CD14-positive monocyte (primary cell): ENCODE measurements around the gene DIAPH2. TPM values are rescaled to one million over a fixed set of nuclear protein-coding genes. Genes with fewer than 3 reads are reported as not detected.

ENCODE experiments used
- DNase-seq, 3 donors: peaks; one replicate each; pipeline ENCODE4 v3.0.0-alpha.2; 2011 to 2022
- H2AFZ ChIP-seq: 2 replicates; pipeline ENCODE4 v1.6.0; 2012; ENCODE audit warnings: mild to moderate bottlenecking, low read depth, low read length, inconsistent platforms; ENCODE audit not compliant: insufficient read depth, poor library complexity, severe bottlenecking
- H3K27ac ChIP-seq, 2 donors: 1 replicate in 1 of 2; 2 replicates in 1 of 2; pipeline ENCODE4 v1.5.1; 2012 to 2013; ENCODE audit warnings: low read length in 2 of 2, control low read depth in 1 of 2, inconsistent platforms in 1 of 2, low read depth in 1 of 2, mild to moderate bottlenecking in 1 of 2
- H3K27me3 ChIP-seq, 2 donors: one replicate each; pipeline versions ENCODE4 v1.6.0 to v1.6.1; 2011 to 2013; ENCODE audit warnings: low read length in 2 of 2; ENCODE audit not compliant: control insufficient read depth in 2 of 2, insufficient read depth in 2 of 2
- H3K36me3 ChIP-seq, 2 donors: replicated peaks in 1 of 2; 1 replicate in 1 of 2; 2 replicates in 1 of 2; pipeline versions ENCODE4 v1.5.1 to v1.6.1; 2012 to 2013; ENCODE audit warnings: low read length in 2 of 2, control low read depth in 1 of 2, inconsistent platforms in 1 of 2, mild to moderate bottlenecking in 1 of 2; ENCODE audit not compliant: insufficient read depth in 2 of 2, control insufficient read depth in 1 of 2
- H3K4me1 ChIP-seq, 2 donors: 1 replicate in 1 of 2; 2 replicates in 1 of 2; pipeline versions ENCODE4 v1.5.1 to v1.6.1; 2012 to 2013; ENCODE audit warnings: low read length in 2 of 2, control low read depth in 1 of 2, inconsistent platforms in 1 of 2, mild to moderate bottlenecking in 1 of 2, moderate library complexity in 1 of 2; ENCODE audit not compliant: insufficient read depth in 2 of 2, control insufficient read depth in 1 of 2
- H3K4me2 ChIP-seq: replicated peaks from 2 replicates; pipeline ENCODE3; 2012; ENCODE audit warnings: low read length, moderate library complexity, mild to moderate bottlenecking; ENCODE audit not compliant: poor library complexity, severe bottlenecking; ENCODE audit errors: extremely low read depth
- H3K4me3 ChIP-seq, 3 experiments: fragments of 200-600 bp in 1 of 3; sonication (generic) in 1 of 3; replicated peaks in 1 of 3; 1 replicate in 2 of 3; 2 replicates in 1 of 3; pipeline ENCODE4 v1.5.1; 2011 to 2013; ENCODE audit warnings: low read length in 3 of 3, mild to moderate bottlenecking in 3 of 3, control low read depth in 2 of 3, low read depth in 2 of 3, inconsistent platforms in 1 of 3, moderate library complexity in 1 of 3
- H3K79me2 ChIP-seq: 2 replicates; pipeline ENCODE4 v1.6.0; 2012; ENCODE audit warnings: mild to moderate bottlenecking, control low read depth, inconsistent platforms, low read length, moderate library complexity; ENCODE audit not compliant: insufficient read depth
- H3K9ac ChIP-seq: 2 replicates; pipeline ENCODE4 v1.6.0; 2017; ENCODE audit warnings: low read length, mild to moderate bottlenecking; ENCODE audit not compliant: insufficient read depth, poor library complexity, severe bottlenecking
- H3K9me3 ChIP-seq, 2 donors: replicated peaks in 1 of 2; 1 replicate in 1 of 2; 2 replicates in 1 of 2; pipeline versions ENCODE4 v1.5.1 to v1.6.1; 2012 to 2013; ENCODE audit warnings: low read length in 2 of 2, control low read depth in 1 of 2; ENCODE audit not compliant: control insufficient read depth in 1 of 2, insufficient read depth in 1 of 2
- H4K20me1 ChIP-seq: 2 replicates; pipeline ENCODE4 v1.6.0; 2012; ENCODE audit warnings: mild to moderate bottlenecking, low read length, control low read depth, moderate library complexity; ENCODE audit not compliant: insufficient read depth
- H3K27ac Mint-ChIP-seq, 7 donors: one replicate each; pipeline ENCODE4 v1.8.0; 2020; ENCODE audit warnings: mild to moderate bottlenecking in 7 of 7, mixed read lengths in 7 of 7, moderate library complexity in 6 of 7, inconsistent platforms in 2 of 7
- H3K27me3 Mint-ChIP-seq, 3 donors: one replicate each; pipeline ENCODE4 v1.8.0; 2021 to 2022; ENCODE audit warnings: low read depth in 3 of 3, mild to moderate bottlenecking in 3 of 3, mixed read lengths in 3 of 3, moderate library complexity in 3 of 3, inconsistent platforms in 1 of 3
- H3K36me3 Mint-ChIP-seq, 2 donors: one replicate each; pipeline ENCODE4 v1.8.0; 2020; ENCODE audit warnings: mixed read lengths in 2 of 2, inconsistent platforms in 1 of 2, mild to moderate bottlenecking in 1 of 2
- H3K4me1 Mint-ChIP-seq: one replicate; pipeline ENCODE4 v1.8.0; 2020; ENCODE audit warnings: mild to moderate bottlenecking, mixed read lengths
- H3K4me3 Mint-ChIP-seq, 2 donors: one replicate each; pipeline ENCODE4 v1.8.0; 2020; ENCODE audit warnings: mild to moderate bottlenecking in 2 of 2, mixed read lengths in 2 of 2, moderate library complexity in 1 of 2
- H3K9me3 Mint-ChIP-seq, 7 donors: one replicate each; pipeline ENCODE4 v1.8.0; 2020 to 2022; ENCODE audit warnings: mixed read lengths in 7 of 7, mild to moderate bottlenecking in 6 of 7, moderate library complexity in 6 of 7, inconsistent platforms in 2 of 7
- CTCF ChIP-seq: fragments of 200-600 bp; IDR thresholded peaks from one replicate; pipeline ENCODE4 v1.8.0; 2022; ENCODE audit warnings: antibody characterized with exemption, mild to moderate bottlenecking
- WGBS: methylation state at CpG from one replicate; pipeline ENCODE4 v1.1.5; 2013; ENCODE audit warnings: missing lambda C conversion rate; ENCODE audit not compliant: insufficient coverage; 5-methylcytosine and 5-hydroxymethylcytosine counted together
- intact Hi-C, 2 donors: fragments of 100-400 bp; cut with micrococcal nuclease; formaldehyde crosslinking; loops; one replicate each; pipeline versions ENCODE4 v1.15.0 to v1.15.1; 2023
- polyA plus RNA-seq, 3 donors: library from polyadenylated mRNA; depleted of rRNA in 1 of 3; unstranded in 2 of 3; stranded (reverse) in 1 of 3; fragments of 300-500 nt in 2 of 3; fragments of >200 nt in 1 of 3; fragmentation: Illumina TruSeq in 2 of 3; gene quantifications; 1 replicate in 2 of 3; 2 replicates in 1 of 3; pipeline ENCODE4 v1.2.3, GENCODE V29; 2012 to 2021

DIAPH2 gene
- polyA plus RNA-seq, 3 donors: 9.5 to 20.5 (median 11.4) TPM

DNA sequence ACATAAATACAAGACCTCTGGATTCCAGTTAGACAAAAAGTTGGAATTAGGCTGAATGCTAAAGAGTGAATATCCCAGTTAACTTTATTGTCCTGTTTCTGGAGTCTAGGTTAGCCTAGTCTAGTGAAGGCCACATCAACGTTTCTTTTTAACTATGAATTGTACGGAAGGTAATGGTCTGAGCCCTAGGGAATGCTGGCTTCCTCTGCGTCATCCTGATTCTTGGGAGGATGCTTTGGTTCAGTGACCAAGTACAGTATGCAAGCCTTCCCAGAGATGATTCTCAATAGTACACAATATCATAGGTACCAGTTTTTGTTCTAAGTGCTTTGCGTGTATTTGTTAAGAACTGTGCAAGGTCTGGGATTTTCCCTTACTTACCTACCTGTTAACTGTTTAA is 11.8 kb downstream of the DIAPH2 start:
- Histone ChIP-seq H3K9ac (no peak overlapping the region), H3K9me3 (no peaks in the 10 kb centered on the region), H2AFZ (no peak overlapping the region), H3K27me3 (no peaks in the 10 kb centered on the region), H4K20me1 (peaks cover 52% of the 10 kb centered on the region), H3K79me2 (peaks cover 99% of the 10 kb centered on the region), H3K4me1 (peaks cover 10 to 19% of the 10 kb centered on the region in 2 donors), H3K4me2 (no peak overlapping the region), H3K27ac (no peak overlapping the region), H3K4me3 (no peak overlapping the region), H3K36me3 (no peaks in the 10 kb centered on the region)
- TF ChIP-seq CTCF: no peak
- DNase-seq: no peak
- peaks cover 25% of the 10 kb centered on the region for H3K4me1 Mint-ChIP-seq
- no peak overlapping the region for H3K4me3 Mint-ChIP-seq
- H3K27ac Mint-ChIP-seq: no peak overlapping the region
- peaks cover 0 to 2% (median 0%) of the 10 kb centered on the region in 7 donors for H3K9me3 Mint-ChIP-seq
- peaks cover 7 to 10% of the 10 kb centered on the region in 2 donors for H3K36me3 Mint-ChIP-seq
- H3K27me3 Mint-ChIP-seq: peaks cover 0 to 8% (median 0%) of the 10 kb centered on the region in 3 donors
- WGBS: 60% methylated on average over 1 of the region's 4 CpGs
- intact Hi-C loops: no loop called here

- no peak for TF ChIP-seq CTCF
- WGBS: 100% methylated on average over 1 of the region's 1 CpG
- H2AFZ ChIP-seq: no peak overlapping the region
- peaks cover 0 to 3% of the 10 kb centered on the region in 2 donors for H3K36me3 ChIP-seq
- H4K20me1 ChIP-seq: peaks cover 80% of the 10 kb centered on the region
- no peak overlapping the region for H3K4me2 ChIP-seq
- intact Hi-C loops: no loop called here
- H3K4me3 ChIP-seq: no peak overlapping the region
- no peaks in the 10 kb centered on the region for H3K27me3 ChIP-seq
- Mint-ChIP-seq H3K36me3 (peaks cover 5 to 8% of the 10 kb centered on the region in 2 donors), H3K27ac (peak overlapping the region in 1 of 7 donors; percentile 38), H3K27me3 (peaks cover 0 to 2% (median 0%) of the 10 kb centered on the region in 3 donors), H3K9me3 (peaks cover 0 to 2% (median 0%) of the 10 kb centered on the region in 7 donors), H3K4me3 (no peak overlapping the region), H3K4me1 (peaks cover 23% of the 10 kb centered on the region)
- no peak overlapping the region for H3K9ac ChIP-seq
- H3K9me3 ChIP-seq: no peaks in the 10 kb centered on the region
- peak in 1 of 3 donors; percentile 20 for DNase-seq
- H3K79me2 ChIP-seq: peaks cover 96% of the 10 kb centered on the region
- no peak overlapping the region for H3K27ac ChIP-seq
- H3K4me1 ChIP-seq: no peaks in the 10 kb centered on the region
Measured at GRCh38 chrX:96700625-96701024, 16.0 kb downstream of the DIAPH2 start.
